HFFc6 (cell line): ENCODE results near the gene SYT13. TPM values are rescaled to one million over a fixed set of nuclear protein-coding genes. Genes with fewer than 3 reads are reported as not detected.

Experiments used
- DNase-seq: peaks from one replicate; pipeline ENCODE4 v3.0.0-alpha.2; 2018
- H3K27ac Mint-ChIP-seq: 2 replicates; pipeline ENCODE4 v1.8.0; 2020; ENCODE audit warnings: mild to moderate bottlenecking, mixed read lengths
- H3K27me3 Mint-ChIP-seq: 2 replicates; pipeline ENCODE4 v1.8.0; 2021; ENCODE audit warnings: mild to moderate bottlenecking, moderate library complexity, mixed read lengths; ENCODE audit not compliant: insufficient read depth
- H3K36me3 Mint-ChIP-seq: 2 replicates; pipeline ENCODE4 v1.8.0; 2021; ENCODE audit warnings: low read depth, mixed read lengths
- H3K4me1 Mint-ChIP-seq: 2 replicates; pipeline ENCODE4 v1.8.0; 2020; ENCODE audit warnings: low read depth, mixed read lengths
- H3K4me3 Mint-ChIP-seq: 2 replicates; pipeline ENCODE4 v1.8.0; 2020; ENCODE audit warnings: mild to moderate bottlenecking, moderate library complexity, mixed read lengths
- H3K9me3 Mint-ChIP-seq: 2 replicates; pipeline ENCODE4 v1.8.0; 2020; ENCODE audit warnings: mild to moderate bottlenecking, mixed read lengths
- CTCF ChIP-seq: fragments of 200-600 bp; sonication (generic); IDR thresholded peaks from 2 replicates; pipeline ENCODE4 v1.5.0; 2021; ENCODE audit warnings: antibody characterized with exemption, mild to moderate bottlenecking
- total RNA-seq, 6 experiments: library from RNA; stranded (reverse); fragmentation: NEBNext Ultra II Directional; extraction: Animal tissue kit (Norgen Biotek cat#: 25700); gene quantifications; 2 replicates in 1 of 6; 3 replicates in 5 of 6; pipeline ENCODE4 v1.2.3, GENCODE V29; 2021

Gene SYT13
- total RNA-seq, 6 experiments from 2014 or later = not detected

- Mint-ChIP-seq H3K27me3 (peaks cover 43% of the 10 kb centered on the region), H3K4me3 (no peak overlapping the region), H3K9me3 (peaks cover 7% of the 10 kb centered on the region; the same call in 1 of the 2 replicates), H3K4me1 (no peaks in the 10 kb centered on the region), H3K27ac (no peak overlapping the region), H3K36me3 (peaks cover 5% of the 10 kb centered on the region; the same call in 1 of the 2 replicates)
- DNase-seq = no peak
- TF ChIP-seq CTCF = no peak
These were observed 36.9 kb upstream of the SYT13 start for GRCh38 chr11:45322891-45323600.

- no peak for DNase-seq
- no peak for TF ChIP-seq CTCF
- H3K36me3 Mint-ChIP-seq = no peaks in the 10 kb centered on the region; the same call in 1 of the 2 replicates
- H3K4me1 Mint-ChIP-seq = no peaks in the 10 kb centered on the region
- H3K27ac Mint-ChIP-seq = no peak overlapping the region
- peaks cover 44% of the 10 kb centered on the region for H3K27me3 Mint-ChIP-seq
- no peak overlapping the region for H3K4me3 Mint-ChIP-seq
- H3K9me3 Mint-ChIP-seq = peaks cover 6% of the 10 kb centered on the region; the same call in 1 of the 2 replicates
These were observed 36.1 kb upstream of the SYT13 start for GRCh38 chr11:45322111-45322705.

GRCh38 chr11:45321669-45322068 is 35.5 kb upstream of the SYT13 start:
- Mint-ChIP-seq H3K4me1 (no peaks in the 10 kb centered on the region), H3K4me3 (no peak overlapping the region), H3K27me3 (peaks cover 40% of the 10 kb centered on the region), H3K9me3 (peaks cover under 1% of the 10 kb centered on the region; the same call in 1 of the 2 replicates), H3K36me3 (no peaks in the 10 kb centered on the region; the same call in 1 of the 2 replicates), H3K27ac (no peak overlapping the region)
- no peak for TF ChIP-seq CTCF
- DNase-seq = no peak

- Mint-ChIP-seq H3K36me3 (no peaks in the 10 kb centered on the region), H3K4me3 (no peak overlapping the region), H3K4me1 (no peaks in the 10 kb centered on the region), H3K27ac (no peak overlapping the region), H3K9me3 (no peaks in the 10 kb centered on the region), H3K27me3 (peaks cover 40% of the 10 kb centered on the region)
- no peak for TF ChIP-seq CTCF
- DNase-seq = no peak
These were observed 35.0 kb upstream of the SYT13 start for GRCh38 chr11:45321031-45321595.

- Mint-ChIP-seq H3K27me3 (peaks cover 38% of the 10 kb centered on the region), H3K9me3 (no peaks in the 10 kb centered on the region), H3K27ac (no peak overlapping the region), H3K4me1 (no peaks in the 10 kb centered on the region), H3K36me3 (no peaks in the 10 kb centered on the region), H3K4me3 (no peak overlapping the region)
- no peak for TF ChIP-seq CTCF
- DNase-seq = no peak
These were observed 34.2 kb upstream of the SYT13 start for GRCh38 chr11:45320371-45320770.
